HL-60 (cell line): ENCODE data around the gene STRIP2.

Experiments
- GABPA ChIP-seq: IDR thresholded peaks from 2 replicates; pipeline ENCODE4 v1.6.1; 2012; ENCODE audit warnings: low read depth
- POLR2AphosphoS5 ChIP-seq: IDR thresholded peaks from 2 replicates; pipeline ENCODE4 v1.6.1; 2012; ENCODE audit warnings: low read depth
- TF ChIP-seq, protein P1 (sequence below): IDR thresholded peaks from one replicate; pipeline ENCODE4 v1.5.1; 2011; ENCODE audit warnings: low read length, control low read depth, inconsistent platforms; ENCODE audit not compliant: insufficient read depth
- TF ChIP-seq, protein P2 (sequence below): IDR thresholded peaks from 2 replicates; pipeline ENCODE4 v1.6.1; 2012; ENCODE audit warnings: low read depth; ENCODE audit not compliant: insufficient replicate concordance

DNA sequence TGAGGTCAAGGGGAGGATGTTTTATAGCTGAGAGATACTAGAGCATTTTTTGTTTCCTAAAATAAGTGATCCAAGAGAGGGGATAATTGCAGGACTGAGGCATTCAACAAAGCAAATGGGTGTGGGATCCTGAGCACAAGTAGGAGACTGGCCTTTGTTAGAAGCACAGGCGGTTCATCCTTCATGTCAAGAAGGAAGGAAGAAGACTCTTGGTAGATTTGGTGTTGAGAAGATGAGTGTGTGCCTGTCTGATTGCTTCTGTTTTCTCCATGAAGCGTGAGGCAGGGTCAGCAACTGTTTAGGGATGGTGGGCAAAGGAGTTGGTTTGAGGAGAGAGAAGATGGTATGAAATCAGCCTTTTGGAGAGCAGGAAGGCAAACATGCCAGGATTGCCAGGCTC lies 27.6 kb downstream of the STRIP2 start:
- TF ChIP-seq, protein P1, sequence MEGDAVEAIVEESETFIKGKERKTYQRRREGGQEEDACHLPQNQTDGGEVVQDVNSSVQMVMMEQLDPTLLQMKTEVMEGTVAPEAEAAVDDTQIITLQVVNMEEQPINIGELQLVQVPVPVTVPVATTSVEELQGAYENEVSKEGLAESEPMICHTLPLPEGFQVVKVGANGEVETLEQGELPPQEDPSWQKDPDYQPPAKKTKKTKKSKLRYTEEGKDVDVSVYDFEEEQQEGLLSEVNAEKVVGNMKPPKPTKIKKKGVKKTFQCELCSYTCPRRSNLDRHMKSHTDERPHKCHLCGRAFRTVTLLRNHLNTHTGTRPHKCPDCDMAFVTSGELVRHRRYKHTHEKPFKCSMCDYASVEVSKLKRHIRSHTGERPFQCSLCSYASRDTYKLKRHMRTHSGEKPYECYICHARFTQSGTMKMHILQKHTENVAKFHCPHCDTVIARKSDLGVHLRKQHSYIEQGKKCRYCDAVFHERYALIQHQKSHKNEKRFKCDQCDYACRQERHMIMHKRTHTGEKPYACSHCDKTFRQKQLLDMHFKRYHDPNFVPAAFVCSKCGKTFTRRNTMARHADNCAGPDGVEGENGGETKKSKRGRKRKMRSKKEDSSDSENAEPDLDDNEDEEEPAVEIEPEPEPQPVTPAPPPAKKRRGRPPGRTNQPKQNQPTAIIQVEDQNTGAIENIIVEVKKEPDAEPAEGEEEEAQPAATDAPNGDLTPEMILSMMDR: no peak
- TF ChIP-seq POLR2AphosphoS5 (no peak), GABPA (no peak)
- TF ChIP-seq, protein P2, sequence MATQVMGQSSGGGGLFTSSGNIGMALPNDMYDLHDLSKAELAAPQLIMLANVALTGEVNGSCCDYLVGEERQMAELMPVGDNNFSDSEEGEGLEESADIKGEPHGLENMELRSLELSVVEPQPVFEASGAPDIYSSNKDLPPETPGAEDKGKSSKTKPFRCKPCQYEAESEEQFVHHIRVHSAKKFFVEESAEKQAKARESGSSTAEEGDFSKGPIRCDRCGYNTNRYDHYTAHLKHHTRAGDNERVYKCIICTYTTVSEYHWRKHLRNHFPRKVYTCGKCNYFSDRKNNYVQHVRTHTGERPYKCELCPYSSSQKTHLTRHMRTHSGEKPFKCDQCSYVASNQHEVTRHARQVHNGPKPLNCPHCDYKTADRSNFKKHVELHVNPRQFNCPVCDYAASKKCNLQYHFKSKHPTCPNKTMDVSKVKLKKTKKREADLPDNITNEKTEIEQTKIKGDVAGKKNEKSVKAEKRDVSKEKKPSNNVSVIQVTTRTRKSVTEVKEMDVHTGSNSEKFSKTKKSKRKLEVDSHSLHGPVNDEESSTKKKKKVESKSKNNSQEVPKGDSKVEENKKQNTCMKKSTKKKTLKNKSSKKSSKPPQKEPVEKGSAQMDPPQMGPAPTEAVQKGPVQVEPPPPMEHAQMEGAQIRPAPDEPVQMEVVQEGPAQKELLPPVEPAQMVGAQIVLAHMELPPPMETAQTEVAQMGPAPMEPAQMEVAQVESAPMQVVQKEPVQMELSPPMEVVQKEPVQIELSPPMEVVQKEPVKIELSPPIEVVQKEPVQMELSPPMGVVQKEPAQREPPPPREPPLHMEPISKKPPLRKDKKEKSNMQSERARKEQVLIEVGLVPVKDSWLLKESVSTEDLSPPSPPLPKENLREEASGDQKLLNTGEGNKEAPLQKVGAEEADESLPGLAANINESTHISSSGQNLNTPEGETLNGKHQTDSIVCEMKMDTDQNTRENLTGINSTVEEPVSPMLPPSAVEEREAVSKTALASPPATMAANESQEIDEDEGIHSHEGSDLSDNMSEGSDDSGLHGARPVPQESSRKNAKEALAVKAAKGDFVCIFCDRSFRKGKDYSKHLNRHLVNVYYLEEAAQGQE: no peak
